ENCODE measurements around the gene PDZD7. TPM values are rescaled to one million over a fixed set of nuclear protein-coding genes. Genes with fewer than 3 reads are reported as not detected.
A peak's percentile ranks its signal among the peaks of the same experiment; 100 is the strongest.

PDZD7 gene
- total and polyA plus RNA-seq, 2 of the 8 experiments (the other 6 are each of a cell fraction or from before 2014, with no cell fraction given) = 0.88 to 1.6 TPM

GRCh38 chr10:101047961-101048892, 17.3 kb upstream of the PDZD7 start (continued):
- TF ChIP-seq CTCF (IDR thresholded peaks at IDR 0.05; ENCODE audit: control extremely low read depth in 1 of 3, insufficient read depth in 1 of 3, low read depth in 1 of 3, low read length in 3 of 3) (peak; percentile 26 to 47 (median 30)), EZH2 (IDR thresholded peaks at IDR 0.05; ENCODE audit: low read depth, low read length, severe bottlenecking) (peak; percentile 83), ASH2L (IDR thresholded peaks at IDR 0.05; ENCODE audit: low read length) (peak; percentile 20), MAX (IDR thresholded peaks at IDR 0.05) (peak; percentile 33; the same call in 1 of the 2 replicates)

Data from H1 (cell line).